Activated naive CD4-positive, alpha-beta T cell treated with anti-CD3 and anti-CD28 coated beads, Interleukin-2, amount 50 U/mL, for 24 hours (primary cell): ENCODE measurements around the gene JAKMIP1.
"Not testable (repeated sequence)": the region's sequence is repeated elsewhere in the genome, so short reads cannot be mapped to it uniquely, and the experiment has no call there.

ENCODE experiments used
- H3K27ac Mint-ChIP-seq: one replicate; pipeline ENCODE4 v1.8.0; 2021; ENCODE audit warnings: mild to moderate bottlenecking, mixed read lengths
- H3K27me3 Mint-ChIP-seq: one replicate; pipeline ENCODE4 v1.8.0; 2021; ENCODE audit warnings: mixed read lengths
- H3K36me3 Mint-ChIP-seq: one replicate; pipeline ENCODE4 v1.8.0; 2021; ENCODE audit warnings: mixed read lengths
- H3K4me1 Mint-ChIP-seq: one replicate; pipeline ENCODE4 v1.8.0; 2021; ENCODE audit warnings: mixed read lengths
- H3K4me3 Mint-ChIP-seq: one replicate; pipeline ENCODE4 v1.8.0; 2021; ENCODE audit warnings: mild to moderate bottlenecking, mixed read lengths
- H3K9me3 Mint-ChIP-seq: one replicate; pipeline ENCODE4 v1.8.0; 2021; ENCODE audit warnings: mixed read lengths

Gene JAKMIP1

DNA sequence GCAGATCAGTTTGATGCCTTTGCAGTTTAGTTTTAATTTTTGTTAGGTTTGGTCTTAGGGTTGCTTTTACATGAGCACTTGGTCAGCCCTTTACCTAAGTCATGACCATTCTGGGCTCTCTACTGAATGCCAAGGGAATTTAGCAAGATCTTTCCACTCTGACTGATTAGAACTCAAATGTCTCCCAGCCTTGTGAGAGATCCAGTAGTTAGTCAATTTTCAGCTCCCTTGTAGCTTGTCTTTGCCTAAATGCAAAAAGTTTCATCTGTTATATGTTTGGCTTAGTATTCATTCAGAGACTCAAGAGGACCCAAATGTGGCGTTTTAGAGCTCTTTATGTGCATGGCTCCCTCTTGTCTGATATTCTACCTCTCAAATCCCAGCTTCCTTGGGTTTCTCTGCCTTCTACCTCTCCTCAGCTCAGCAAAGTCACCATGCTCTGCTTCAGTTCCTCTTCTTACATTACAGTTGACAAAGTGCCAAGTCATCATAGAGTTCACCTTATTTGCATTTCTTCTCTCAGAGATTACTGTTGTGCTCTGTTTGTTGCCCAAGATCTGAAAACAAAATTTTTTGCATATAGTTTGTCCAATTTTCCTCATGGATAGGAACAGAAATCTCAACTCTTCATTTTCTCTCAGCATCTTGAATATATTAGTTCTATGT lies 17.5 kb upstream of the JAKMIP1 start:
- Mint-ChIP-seq H3K4me3 (no peak overlapping the region), H3K27me3 (peaks cover 28% of the 10 kb centered on the region), H3K27ac (no peak overlapping the region), H3K9me3 (no peaks in the 10 kb centered on the region), H3K4me1 (no peaks in the 10 kb centered on the region), H3K36me3 (peaks cover 4% of the 10 kb centered on the region)

- H3K36me3 Mint-ChIP-seq: no peaks in the 10 kb centered on the region
Observed at GRCh38 chr4:6216588-6216987, 16.2 kb upstream of the JAKMIP1 start.

GRCh38 chr4:6209921-6210320 lies 9.6 kb upstream of the JAKMIP1 start:
- no peak overlapping the region for H3K4me3 Mint-ChIP-seq
- no peaks in the 10 kb centered on the region for H3K36me3 Mint-ChIP-seq
- H3K27me3 Mint-ChIP-seq: peaks cover 9% of the 10 kb centered on the region
- no peaks in the 10 kb centered on the region for H3K4me1 Mint-ChIP-seq
- no peak overlapping the region for H3K27ac Mint-ChIP-seq
- no peaks in the 10 kb centered on the region for H3K9me3 Mint-ChIP-seq

More at GRCh38 chr4:6216588-6216987, 16.2 kb upstream of the JAKMIP1 start:
- Mint-ChIP-seq H3K27me3 (peaks cover 26% of the 10 kb centered on the region), H3K27ac (no peak overlapping the region), H3K9me3 (no peaks in the 10 kb centered on the region), H3K4me1 (no peaks in the 10 kb centered on the region), H3K4me3 (no peak overlapping the region)

DNA sequence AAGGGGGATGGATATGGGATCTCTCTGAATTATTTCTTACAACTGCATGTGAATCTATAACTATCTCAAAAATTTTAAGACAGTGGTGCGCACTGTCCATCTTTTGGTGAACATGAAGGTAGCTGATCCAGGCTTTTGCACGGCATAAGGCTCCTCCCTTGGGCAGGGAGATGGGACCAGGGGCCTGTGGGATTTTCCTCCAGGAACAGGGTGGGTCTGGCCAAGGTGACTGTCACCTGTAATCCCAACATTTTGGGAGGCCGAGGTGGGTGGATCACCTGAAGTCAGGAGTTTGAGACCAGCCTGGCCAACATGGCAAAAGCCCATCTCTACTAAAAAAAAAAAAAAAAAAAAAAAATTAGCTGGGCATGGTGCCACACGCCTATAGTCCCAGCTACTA lies 8.9 kb upstream of the JAKMIP1 start:
- H3K4me3 Mint-ChIP-seq, H3K36me3 Mint-ChIP-seq, H3K27ac Mint-ChIP-seq, H3K4me1 Mint-ChIP-seq, H3K9me3 Mint-ChIP-seq, H3K27me3 Mint-ChIP-seq: not testable (repeated sequence)

GRCh38 chr4:6208416-6208815 lies 8.1 kb upstream of the JAKMIP1 start:
- Mint-ChIP-seq H3K27me3 (peaks cover 9% of the 10 kb centered on the region), H3K36me3 (no peaks in the 10 kb centered on the region)

DNA sequence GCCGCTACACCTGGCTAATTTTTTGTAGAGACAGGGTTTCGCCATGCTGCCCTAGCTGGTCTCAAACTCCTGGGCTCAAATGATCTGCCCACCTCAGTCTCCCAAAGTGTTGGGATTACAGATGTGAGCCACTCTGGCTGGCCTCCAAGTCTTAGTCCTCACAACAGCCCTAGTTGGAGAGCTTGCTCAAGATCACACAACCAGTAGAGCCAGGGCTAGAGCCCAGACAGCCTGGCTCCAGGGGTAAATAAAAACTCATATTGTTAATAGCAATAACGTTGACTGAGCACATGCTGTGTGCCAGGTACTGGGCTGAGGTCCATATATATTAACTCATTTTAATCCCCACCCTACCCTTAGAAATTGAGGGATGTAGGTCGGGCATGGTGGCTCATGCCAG lies 7.3 kb upstream of the JAKMIP1 start:
- no peak overlapping the region for H3K4me3 Mint-ChIP-seq
- H3K9me3 Mint-ChIP-seq: no peaks in the 10 kb centered on the region
- H3K36me3 Mint-ChIP-seq: no peaks in the 10 kb centered on the region
- no peak overlapping the region for H3K27ac Mint-ChIP-seq
- H3K27me3 Mint-ChIP-seq: peaks cover 9% of the 10 kb centered on the region
- no peaks in the 10 kb centered on the region for H3K4me1 Mint-ChIP-seq

More at GRCh38 chr4:6208416-6208815, 8.1 kb upstream of the JAKMIP1 start:
- Mint-ChIP-seq H3K4me3 (no peak overlapping the region), H3K9me3 (no peaks in the 10 kb centered on the region), H3K4me1 (no peaks in the 10 kb centered on the region), H3K27ac (no peak overlapping the region)

DNA sequence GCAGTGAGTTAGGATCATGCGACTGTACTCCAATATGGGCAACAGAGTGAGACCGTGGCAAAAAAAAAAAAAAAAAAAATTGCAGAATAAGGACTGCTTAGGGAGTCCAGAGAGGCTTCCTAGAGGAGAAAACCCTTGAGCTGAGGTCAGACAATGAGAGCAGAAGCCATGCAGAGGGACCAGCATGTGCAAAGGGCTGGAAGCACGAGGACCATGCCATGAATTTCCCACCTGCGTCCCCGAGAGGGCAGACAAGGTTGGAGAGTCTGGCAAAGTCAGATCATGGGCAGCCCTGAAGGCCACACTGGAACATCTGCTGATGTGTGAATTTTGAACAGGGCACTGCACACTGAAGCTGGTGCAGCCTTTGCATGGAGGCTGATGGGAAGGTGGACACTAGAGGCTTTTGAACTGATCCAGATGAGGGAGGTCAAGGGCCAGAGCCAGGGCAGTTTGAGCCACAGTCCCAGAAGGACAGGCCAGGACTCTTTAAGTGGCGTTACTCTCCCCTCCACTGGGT lies 6.5 kb upstream of the JAKMIP1 start:
- peaks cover 8% of the 10 kb centered on the region for H3K27me3 Mint-ChIP-seq
- no peak overlapping the region for H3K27ac Mint-ChIP-seq
- H3K9me3 Mint-ChIP-seq: no peaks in the 10 kb centered on the region
- H3K4me3 Mint-ChIP-seq: no peak overlapping the region
- no peaks in the 10 kb centered on the region for H3K36me3 Mint-ChIP-seq
- H3K4me1 Mint-ChIP-seq: no peaks in the 10 kb centered on the region

DNA sequence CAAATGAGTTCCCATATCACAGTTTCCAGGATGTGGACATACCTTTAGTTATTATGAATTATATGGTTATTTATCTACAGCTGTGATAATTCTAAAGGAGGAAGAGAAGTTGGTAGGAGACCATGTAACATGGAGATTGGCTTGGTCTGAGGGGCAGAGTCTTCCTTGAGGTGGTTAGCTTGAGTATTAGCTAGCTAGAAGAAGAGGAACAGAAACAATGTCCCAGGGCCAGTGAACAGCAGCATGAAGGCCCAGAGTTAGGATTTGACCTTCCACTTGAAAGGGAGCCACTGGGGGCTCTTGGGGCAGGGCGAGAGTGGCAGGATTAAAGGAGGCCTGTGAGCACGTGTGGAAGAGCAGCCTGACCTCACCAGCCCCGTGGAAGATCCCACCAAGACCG lies 5.6 kb upstream of the JAKMIP1 start:
- Mint-ChIP-seq H3K36me3 (no peaks in the 10 kb centered on the region), H3K4me3 (no peak overlapping the region), H3K27me3 (peaks cover 13% of the 10 kb centered on the region), H3K9me3 (peaks cover 3% of the 10 kb centered on the region), H3K27ac (no peak overlapping the region), H3K4me1 (peaks cover 5% of the 10 kb centered on the region)

- H3K27me3 Mint-ChIP-seq: peaks cover 15% of the 10 kb centered on the region
- H3K9me3 Mint-ChIP-seq: peaks cover 4% of the 10 kb centered on the region
- H3K4me1 Mint-ChIP-seq: peaks cover 5% of the 10 kb centered on the region
- no peaks in the 10 kb centered on the region for H3K36me3 Mint-ChIP-seq
- no peak overlapping the region for H3K4me3 Mint-ChIP-seq
- H3K27ac Mint-ChIP-seq: no peak overlapping the region
Observed at GRCh38 chr4:6205567-6205931, 5.2 kb upstream of the JAKMIP1 start.

DNA sequence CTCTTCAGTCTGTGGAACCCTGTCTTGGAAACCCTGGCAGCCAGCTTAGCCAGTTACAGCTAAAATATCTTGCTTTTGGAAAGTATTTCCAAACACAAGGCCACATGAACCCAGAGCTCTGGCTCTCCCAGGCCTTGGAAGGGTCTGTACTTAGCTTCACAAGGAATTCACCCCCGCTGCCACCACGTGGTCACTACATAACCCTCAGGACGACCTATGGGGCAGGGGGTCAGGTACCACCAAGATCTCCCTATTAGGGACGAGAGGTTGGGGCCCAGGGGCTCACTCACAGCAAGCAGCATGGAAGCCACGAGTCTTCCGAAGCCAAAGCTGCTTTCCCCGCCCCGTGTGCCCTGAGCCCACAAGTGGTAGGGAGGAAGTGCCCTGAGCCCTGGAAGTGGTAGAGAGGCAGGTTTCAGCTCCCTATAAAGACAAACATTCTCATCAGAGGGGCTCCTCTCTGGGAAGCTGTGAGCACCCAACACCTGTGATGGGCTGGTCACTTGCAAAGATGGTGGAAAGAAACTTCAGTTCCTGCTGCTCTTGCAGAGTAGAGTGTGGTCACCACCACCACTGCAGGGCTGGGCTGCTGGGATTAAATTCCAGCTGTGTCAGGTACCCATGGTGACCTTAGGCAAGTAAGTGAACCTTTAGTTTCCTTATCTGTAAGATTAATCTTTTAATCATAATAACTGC lies 4.7 kb upstream of the JAKMIP1 start:
- Mint-ChIP-seq H3K27me3 (peaks cover 16% of the 10 kb centered on the region), H3K9me3 (peaks cover 4% of the 10 kb centered on the region), H3K36me3 (no peaks in the 10 kb centered on the region), H3K4me1 (peaks cover 5% of the 10 kb centered on the region), H3K27ac (no peak overlapping the region), H3K4me3 (no peak overlapping the region)

GRCh38 chr4:6204098-6204497 lies 3.7 kb upstream of the JAKMIP1 start:
- no peak overlapping the region for H3K27ac Mint-ChIP-seq
- H3K4me1 Mint-ChIP-seq: peaks cover 5% of the 10 kb centered on the region
- H3K27me3 Mint-ChIP-seq: peaks cover 16% of the 10 kb centered on the region
- no peaks in the 10 kb centered on the region for H3K36me3 Mint-ChIP-seq
- H3K4me3 Mint-ChIP-seq: no peak overlapping the region
- H3K9me3 Mint-ChIP-seq: peaks cover 4% of the 10 kb centered on the region

GRCh38 chr4:6201580-6202091 lies 1.3 kb upstream of the JAKMIP1 start:
- H3K4me1 Mint-ChIP-seq: peaks cover 19% of the 10 kb centered on the region
- peaks cover 4% of the 10 kb centered on the region for H3K9me3 Mint-ChIP-seq
- peaks cover 26% of the 10 kb centered on the region for H3K27me3 Mint-ChIP-seq
- H3K36me3 Mint-ChIP-seq: no peaks in the 10 kb centered on the region
- H3K4me3 Mint-ChIP-seq: peak overlapping the region; percentile 63
- H3K27ac Mint-ChIP-seq: no peak overlapping the region

DNA sequence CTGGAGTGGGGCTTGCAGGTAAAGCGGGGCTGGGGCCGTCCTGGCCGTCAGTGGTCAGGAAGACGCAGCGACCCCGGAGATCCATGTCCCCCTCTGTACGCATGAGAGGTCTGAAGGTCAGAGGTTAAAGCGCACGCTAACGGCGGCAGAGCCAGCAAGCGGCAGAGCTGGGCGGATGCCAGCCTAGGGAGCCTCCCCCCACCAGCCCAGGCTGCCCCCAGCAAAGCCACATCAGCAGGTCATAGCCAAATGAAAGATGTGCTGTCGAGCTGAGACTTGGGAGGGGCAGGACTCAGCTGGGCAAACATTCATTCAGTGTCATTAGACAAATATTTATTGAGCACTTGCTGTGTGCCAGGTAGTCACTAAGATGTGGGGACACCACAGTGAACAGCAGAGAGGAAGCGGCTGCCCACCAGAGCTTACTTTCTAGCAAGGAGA lies 593 bp upstream of the JAKMIP1 start:
- no peaks in the 10 kb centered on the region for H3K36me3 Mint-ChIP-seq
- H3K4me3 Mint-ChIP-seq: no peak overlapping the region
- peaks cover 4% of the 10 kb centered on the region for H3K9me3 Mint-ChIP-seq
- H3K27ac Mint-ChIP-seq: no peak overlapping the region
- peaks cover 19% of the 10 kb centered on the region for H3K4me1 Mint-ChIP-seq
- H3K27me3 Mint-ChIP-seq: peaks cover 24% of the 10 kb centered on the region

DNA sequence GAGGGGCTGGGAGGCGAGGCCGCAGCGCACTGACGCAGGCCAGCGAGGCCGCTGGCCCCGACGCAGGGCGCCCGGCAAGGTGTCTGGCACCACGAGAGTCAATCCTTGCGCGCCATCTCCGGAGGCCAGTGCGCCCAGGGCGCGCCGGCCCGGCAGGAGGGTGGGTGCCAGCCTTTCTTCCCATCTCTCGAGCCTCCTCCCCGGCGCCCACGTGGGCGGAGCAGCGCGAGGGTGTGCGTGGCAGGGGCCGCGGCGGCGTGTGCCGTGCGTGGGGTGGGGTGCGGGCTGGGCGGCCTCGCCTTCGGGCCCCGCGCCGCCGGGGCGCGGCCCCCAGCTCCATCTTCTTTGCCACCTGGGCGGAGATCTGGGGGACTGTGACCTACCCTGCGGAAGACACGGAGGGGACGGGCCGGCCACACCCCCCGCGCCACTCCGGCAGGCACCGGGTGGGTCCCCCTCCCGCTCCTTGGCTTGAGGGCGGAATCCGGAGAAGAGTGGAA lies 877 bp downstream of the JAKMIP1 start:
- Mint-ChIP-seq H3K4me3 (peak overlapping the region; percentile 76), H3K4me1 (peaks cover 19% of the 10 kb centered on the region), H3K27me3 (peaks cover 26% of the 10 kb centered on the region), H3K36me3 (no peaks in the 10 kb centered on the region), H3K27ac (no peak overlapping the region), H3K9me3 (peaks cover 4% of the 10 kb centered on the region)

- H3K36me3 Mint-ChIP-seq: no peaks in the 10 kb centered on the region
- peaks cover 29% of the 10 kb centered on the region for H3K27me3 Mint-ChIP-seq
- peak overlapping the region; percentile 76 for H3K4me3 Mint-ChIP-seq
- H3K27ac Mint-ChIP-seq: no peak overlapping the region
- H3K4me1 Mint-ChIP-seq: peaks cover 19% of the 10 kb centered on the region
- peaks cover 4% of the 10 kb centered on the region for H3K9me3 Mint-ChIP-seq
Observed at GRCh38 chr4:6198768-6199421, 1.5 kb downstream of the JAKMIP1 start.

DNA sequence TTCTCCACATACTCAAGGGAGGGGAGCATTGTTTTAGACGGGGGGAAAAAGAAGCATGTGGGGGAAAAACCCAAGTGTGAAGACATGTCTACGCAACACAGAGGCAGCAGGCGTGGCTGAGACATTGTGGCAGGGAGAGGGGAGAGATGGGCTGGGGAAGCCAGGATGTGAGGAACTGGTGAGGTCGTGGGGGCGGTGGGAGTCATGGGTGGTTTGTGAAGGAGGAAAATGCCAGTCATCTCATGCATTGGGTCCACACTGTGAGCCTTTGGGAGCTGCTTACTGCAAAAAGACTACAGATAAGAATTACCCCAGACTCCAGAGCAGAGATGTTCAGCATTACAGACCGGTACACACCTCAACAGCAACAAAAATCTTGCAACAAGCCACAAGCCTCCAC lies 2.1 kb downstream of the JAKMIP1 start:
- peak overlapping the region; percentile 3 for H3K27ac Mint-ChIP-seq

More for the DNA sequence above, 2.1 kb downstream of the JAKMIP1 start:
- H3K27me3 Mint-ChIP-seq: peaks cover 31% of the 10 kb centered on the region
- peaks cover 4% of the 10 kb centered on the region for H3K9me3 Mint-ChIP-seq
- no peaks in the 10 kb centered on the region for H3K36me3 Mint-ChIP-seq
- peaks cover 19% of the 10 kb centered on the region for H3K4me1 Mint-ChIP-seq
- peak overlapping the region; percentile 53 for H3K4me3 Mint-ChIP-seq
